Activated naive CD4-positive, alpha-beta T cell (primary cell): ENCODE measurements around the gene ABCA4.

Experiments used
- DNase-seq, 4 experiments: peaks; one replicate each; lab custom pipeline; 2025; lab: John Stamatoyannopoulos, UW

The ABCA4 gene

GRCh38 chr1:94027721-94028515 lies 93.0 kb downstream of the ABCA4 start:
- no peak for DNase-seq

- DNase-seq, result no peak
Observed at GRCh38 chr1:94026619-94027380, 94.1 kb downstream of the ABCA4 start.

- DNase-seq, result no peak
Observed at GRCh38 chr1:94025383-94026340, 95.3 kb downstream of the ABCA4 start.

- no peak for DNase-seq
Observed at GRCh38 chr1:94024104-94024792, 96.7 kb downstream of the ABCA4 start.

GRCh38 chr1:94022471-94023189 lies 98.3 kb downstream of the ABCA4 start:
- DNase-seq, result no peak

- no peak for DNase-seq
Observed at GRCh38 chr1:94020764-94021579, 100.0 kb downstream of the ABCA4 start.

- no peak for DNase-seq
Observed at GRCh38 chr1:94019327-94019726, 101.6 kb downstream of the ABCA4 start.

GRCh38 chr1:94017155-94017829 lies 103.7 kb downstream of the ABCA4 start:
- DNase-seq, result no peak

- DNase-seq, result no peak
Observed at GRCh38 chr1:94015489-94015817, 105.5 kb downstream of the ABCA4 start.

- DNase-seq, result no peak
Observed at GRCh38 chr1:94014635-94015488, 106.1 kb downstream of the ABCA4 start.

- DNase-seq, result no peak
Observed at GRCh38 chr1:94014087-94014486, 106.9 kb downstream of the ABCA4 start.

- no peak for DNase-seq
Observed at GRCh38 chr1:94013367-94013878, 107.5 kb downstream of the ABCA4 start.

GRCh38 chr1:94012708-94013366 lies 108.1 kb downstream of the ABCA4 start:
- no peak for DNase-seq

GRCh38 chr1:94011709-94012595 lies 109.0 kb downstream of the ABCA4 start:
- DNase-seq, result no peak

- DNase-seq, result no peak
Observed at GRCh38 chr1:94011129-94011528, 109.8 kb downstream of the ABCA4 start.

- DNase-seq, result no peak
Observed at GRCh38 chr1:94009304-94009703, 111.6 kb downstream of the ABCA4 start.

GRCh38 chr1:94006604-94007003 lies 114.3 kb downstream of the ABCA4 start:
- no peak for DNase-seq
